Adrenal gland (tissue), 12 donors: ENCODE data around the gene ITGAV. TPM values are rescaled to one million over a fixed set of nuclear protein-coding genes. Genes with fewer than 3 reads are reported as not detected.

Source experiments
- DNase-seq, 7 donors: peaks; one replicate each; pipeline ENCODE4 v3.0.0-alpha.2; 2019 to 2020
- H3K27ac ChIP-seq, 5 donors: fragments of 200-600 bp; sonication (generic) in 4 of 5; 1 replicate in 3 of 5; 2 replicates in 2 of 5; pipeline versions ENCODE4 v1.5.1 to v1.8.0; 2016 to 2020; ENCODE audit warnings: mild to moderate bottlenecking in 1 of 5
- H3K27me3 ChIP-seq: fragments of 200-600 bp; 2 replicates; pipeline ENCODE4 v1.8.0; 2021
- H3K36me3 ChIP-seq, 2 donors: fragments of 200-600 bp; replicated peaks in 1 of 2; 1 replicate in 1 of 2; 2 replicates in 1 of 2; pipeline versions ENCODE4 v1.5.1 to v1.8.0; 2018 to 2022
- H3K4me1 ChIP-seq, 2 donors: fragments of 200-600 bp; replicated peaks in 1 of 2; 1 replicate in 1 of 2; 2 replicates in 1 of 2; pipeline versions ENCODE4 v1.5.1 to v1.8.0; 2018 to 2021
- H3K4me3 ChIP-seq, 4 donors: fragments of 200-600 bp; sonication (generic) in 3 of 4; one replicate each; pipeline ENCODE4 v1.5.1; 2016 to 2018
- H3K9me3 ChIP-seq, 3 donors: fragments of 200-600 bp; sonication (generic) in 1 of 3; replicated peaks in 1 of 3; 1 replicate in 2 of 3; 2 replicates in 1 of 3; pipeline versions ENCODE4 v1.5.1 to v1.8.0; 2016 to 2021
- CTCF ChIP-seq, 6 experiments: fragments of 450-650 bp in 4 of 6; fragments of 200-600 bp in 2 of 6; sonication (generic) in 1 of 6; IDR thresholded peaks; 1 replicate in 5 of 6; 2 replicates in 1 of 6; pipeline versions ENCODE4 v1.5.1 to v1.8.0; 2016 to 2021; ENCODE audit warnings: antibody characterized with exemption in 6 of 6, mild to moderate bottlenecking in 2 of 6, moderate library complexity in 1 of 6
- POLR2A ChIP-seq, 2 donors: fragments of 450-650 bp; IDR thresholded peaks; one replicate each; pipeline ENCODE4 v1.6.1; 2017; ENCODE audit warnings: antibody characterized with exemption in 2 of 2, mild to moderate bottlenecking in 2 of 2, moderate library complexity in 1 of 2
- WGBS, 4 donors: extraction: QIAGEN DNeasy Blood & Tissue Kit in 2 of 4; methylation state at CpG; one replicate each; pipeline versions ENCODE4 v1.1.5 to v1.1.7; 2013 to 2017; 5-methylcytosine and 5-hydroxymethylcytosine counted together
- intact Hi-C, 2 donors: fragments of 100-400 bp; cut with DNase I; formaldehyde crosslinking; loops; one replicate each; pipeline versions ENCODE4 v1.14.1 to v1.15.0; 2022 to 2023
- polyA plus RNA-seq, 3 donors: library from polyadenylated mRNA; stranded (reverse); fragments of 200-250 nt in 2 of 3; fragments of 350-450 nt in 1 of 3; fragmentation: Illumina TruSeq in 1 of 3; extraction: RNeasy Lipid Tissue Mini Kit (QIAGEN cat#74804) in 1 of 3; gene quantifications; one replicate each; pipeline ENCODE4 v1.2.3, GENCODE V29; 2013 to 2014
- total RNA-seq, 9 donors: library from RNA; depleted of rRNA in 4 of 9; stranded (reverse); fragments of >200 nt in 4 of 9; fragments of 120-200 nt in 1 of 9; fragmentation: NEBNext Ultra II Directional in 1 of 9; extraction: Animal tissue kit (Norgen Biotek cat#: 25700) in 1 of 9; gene quantifications; one replicate each; pipeline versions ENCODE4 v1.1.0 to v1.2.4, GENCODE V29; 2013 to 2023
- donor health status: healthy with polysubstance abuse.
- donor health status: Bipolar disorder and iron deficiency.
- donor health status: DM: yes; HTN: yes; CAD: no.
- donor health status: DM: no; HTN: no; CAD: no.
- donor health status: DM: no; HTN: no; CAD: no.
- donor health status: DM: yes; HTN: yes; CAD: no.

Gene ITGAV
- total and polyA plus RNA-seq, 12 donors: 8.9 to 214 (median 112) TPM

- no peak overlapping the region for H3K4me3 ChIP-seq
- no peak for DNase-seq
- intact Hi-C loops: no loop called here
- TF ChIP-seq POLR2A (IDR thresholded peaks at IDR 0.05) (no peak), CTCF (IDR thresholded peaks at IDR 0.05) (no peak)
- H3K9me3 ChIP-seq: no peaks in the 10 kb centered on the region
- H3K27ac ChIP-seq: no peak overlapping the region
- 83 to 88% (median 84%) methylated on average over 2 of the region's 2 CpGs for WGBS, 4 donors
- peaks cover 0 to 12% of the 10 kb centered on the region in 2 donors for H3K36me3 ChIP-seq
- H3K27me3 ChIP-seq: no peaks in the 10 kb centered on the region
- no peaks in the 10 kb centered on the region for H3K4me1 ChIP-seq
Observed at GRCh38 chr2:186623084-186623483, 33.2 kb downstream of the ITGAV start.

- H3K27ac ChIP-seq: no peak overlapping the region
- H3K9me3 ChIP-seq: no peaks in the 10 kb centered on the region
- TF ChIP-seq CTCF (IDR thresholded peaks at IDR 0.05): no peak
- TF ChIP-seq POLR2A (IDR thresholded peaks at IDR 0.05): no peak
- no peak for DNase-seq
- WGBS, 4 donors: 90 to 95% (median 91%) methylated on average over 3 of the region's 3 CpGs
- H3K36me3 ChIP-seq: peaks cover 0 to 12% of the 10 kb centered on the region in 2 donors
- H3K4me1 ChIP-seq: peaks cover 0 to 5% of the 10 kb centered on the region in 2 donors
- no peak overlapping the region for H3K4me3 ChIP-seq
- intact Hi-C loops: no loop called here
- H3K27me3 ChIP-seq: no peaks in the 10 kb centered on the region
Observed at GRCh38 chr2:186624276-186624675, 34.4 kb downstream of the ITGAV start.

GRCh38 chr2:186629250-186629996 is 39.6 kb downstream of the ITGAV start:
- H3K36me3 ChIP-seq: no peaks in the 10 kb centered on the region
- TF ChIP-seq POLR2A (IDR thresholded peaks at IDR 0.05) (no peak), CTCF (IDR thresholded peaks at IDR 0.05) (no peak)
- peaks cover 0 to 5% of the 10 kb centered on the region in 2 donors for H3K4me1 ChIP-seq
- no peaks in the 10 kb centered on the region for H3K27me3 ChIP-seq
- DNase-seq: no peak
- no peak overlapping the region for H3K27ac ChIP-seq
- no peaks in the 10 kb centered on the region for H3K9me3 ChIP-seq
- intact Hi-C loops: no loop called here
- H3K4me3 ChIP-seq: no peak overlapping the region
- WGBS, 4 donors: 67 to 83% (median 79%) methylated on average over 1 of the region's 1 CpG

- H3K9me3 ChIP-seq: no peaks in the 10 kb centered on the region
- whole genome bisulfite sequencing, 4 donors: 95 to 99% (median 99%) methylated on average over 2 of the region's 2 CpGs
- H3K27ac ChIP-seq: no peak overlapping the region
- no peaks in the 10 kb centered on the region for H3K27me3 ChIP-seq
- H3K4me3 ChIP-seq: no peak overlapping the region
- H3K4me1 ChIP-seq: peaks cover 0 to 9% of the 10 kb centered on the region in 2 donors
- intact Hi-C loops: no loop called here
- DNase-seq: no peak
- peaks cover 0 to 3% of the 10 kb centered on the region in 2 donors for H3K36me3 ChIP-seq
- no peak for TF ChIP-seq POLR2A (IDR thresholded peaks at IDR 0.05)
- TF ChIP-seq CTCF (IDR thresholded peaks at IDR 0.05): no peak
Observed at GRCh38 chr2:186632417-186632816, 42.6 kb downstream of the ITGAV start.
